ENCODE results near the gene TOMT. TPM values are rescaled to one million over a fixed set of nuclear protein-coding genes. Genes with fewer than 3 reads are reported as not detected.

The TOMT gene
- total and polyA plus RNA-seq, 9 donors, result not detected

DNA sequence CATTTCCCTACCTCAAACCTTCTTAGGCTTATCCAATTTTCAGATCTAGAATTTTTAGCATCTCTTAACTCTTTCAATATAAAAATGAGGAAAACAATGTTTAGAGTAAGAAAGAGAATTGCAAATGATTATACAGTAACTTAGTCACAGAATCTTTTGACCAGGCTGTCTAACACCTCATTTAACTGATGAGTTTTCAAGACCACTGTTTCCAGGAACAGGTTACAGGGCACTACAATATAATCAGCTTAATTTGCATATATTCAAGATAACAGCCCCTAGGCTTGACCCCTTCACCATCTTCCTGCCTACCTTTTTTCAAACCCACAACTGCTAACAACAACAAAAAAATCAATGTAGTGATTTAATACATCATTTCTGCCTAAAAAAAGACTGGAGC is 38.0 kb upstream of the TOMT start:
- TF ChIP-seq EP300 (IDR thresholded peaks at IDR 0.05) (no peak), POLR2A (IDR thresholded peaks at IDR 0.05) (no peak)
- TF ChIP-seq, protein P1, sequence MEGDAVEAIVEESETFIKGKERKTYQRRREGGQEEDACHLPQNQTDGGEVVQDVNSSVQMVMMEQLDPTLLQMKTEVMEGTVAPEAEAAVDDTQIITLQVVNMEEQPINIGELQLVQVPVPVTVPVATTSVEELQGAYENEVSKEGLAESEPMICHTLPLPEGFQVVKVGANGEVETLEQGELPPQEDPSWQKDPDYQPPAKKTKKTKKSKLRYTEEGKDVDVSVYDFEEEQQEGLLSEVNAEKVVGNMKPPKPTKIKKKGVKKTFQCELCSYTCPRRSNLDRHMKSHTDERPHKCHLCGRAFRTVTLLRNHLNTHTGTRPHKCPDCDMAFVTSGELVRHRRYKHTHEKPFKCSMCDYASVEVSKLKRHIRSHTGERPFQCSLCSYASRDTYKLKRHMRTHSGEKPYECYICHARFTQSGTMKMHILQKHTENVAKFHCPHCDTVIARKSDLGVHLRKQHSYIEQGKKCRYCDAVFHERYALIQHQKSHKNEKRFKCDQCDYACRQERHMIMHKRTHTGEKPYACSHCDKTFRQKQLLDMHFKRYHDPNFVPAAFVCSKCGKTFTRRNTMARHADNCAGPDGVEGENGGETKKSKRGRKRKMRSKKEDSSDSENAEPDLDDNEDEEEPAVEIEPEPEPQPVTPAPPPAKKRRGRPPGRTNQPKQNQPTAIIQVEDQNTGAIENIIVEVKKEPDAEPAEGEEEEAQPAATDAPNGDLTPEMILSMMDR (IDR thresholded peaks at IDR 0.05), result no peak
- Histone ChIP-seq H3K4me3 (no peak overlapping the region), H3K27ac (no peak overlapping the region), H3K27me3 (no peaks in the 10 kb centered on the region), H3K9me3 (no peaks in the 10 kb centered on the region), H3K4me1 (ENCODE audit: insufficient read depth) (peaks cover 8% of the 10 kb centered on the region), H3K36me3 (no peaks in the 10 kb centered on the region)
- intact Hi-C loops (cut with DNase I), result no loop called here
- no peak for DNase-seq

DNA sequence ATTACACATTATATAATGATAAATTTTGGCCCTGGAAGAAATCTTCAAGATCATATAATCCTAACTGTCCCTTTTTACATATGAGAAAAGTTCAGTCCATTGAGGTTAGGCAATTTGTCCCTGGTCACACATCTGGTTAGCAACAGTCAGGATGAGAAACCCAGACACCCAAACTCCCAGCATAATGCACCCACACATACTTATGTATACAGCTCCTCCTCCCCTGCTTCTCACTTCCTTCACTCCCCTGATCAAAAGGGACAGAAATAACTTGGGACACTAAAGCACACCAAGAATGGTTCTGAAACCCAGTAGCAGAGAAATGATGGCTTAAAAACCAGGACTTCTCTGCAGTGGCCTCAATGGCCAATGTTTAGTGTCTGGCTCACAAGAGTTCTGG is 36.5 kb upstream of the TOMT start:
- Histone ChIP-seq H3K4me1 (ENCODE audit: insufficient read depth) (peaks cover 8% of the 10 kb centered on the region), H3K4me3 (no peak overlapping the region)

DNA sequence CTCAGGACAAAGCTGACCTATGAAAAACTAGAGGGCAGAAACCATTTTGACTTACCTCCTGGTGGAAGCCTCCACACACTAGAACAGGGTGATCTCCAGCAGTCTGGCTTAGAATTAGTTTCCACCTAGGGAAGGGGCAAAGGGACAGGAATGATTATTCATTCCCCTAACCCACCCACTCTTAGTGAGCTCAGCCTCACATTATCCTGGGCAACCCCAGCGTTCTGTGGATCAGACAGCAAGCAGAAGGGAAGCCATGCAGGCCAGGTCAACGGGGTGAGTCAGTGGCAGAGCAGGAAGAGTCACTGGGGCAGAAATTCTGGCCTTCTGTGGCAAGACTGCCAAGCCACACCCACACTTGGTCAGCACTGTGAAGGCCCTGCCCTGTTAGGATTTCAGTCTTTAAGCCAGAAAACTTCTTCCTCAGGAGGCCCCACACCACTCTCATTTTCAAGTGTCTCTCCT is 35.9 kb upstream of the TOMT start:
- H3K27ac ChIP-seq, result peak overlapping the region in 1 of 2 donors; percentile 34
- WGBS, 3 donors, result 21 to 34% (median 22%) methylated on average over 2 of the region's 2 CpGs
- H3K4me1 ChIP-seq (ENCODE audit: insufficient read depth), result peaks cover 8% of the 10 kb centered on the region
- no peaks in the 10 kb centered on the region for H3K27me3 ChIP-seq
- H3K36me3 ChIP-seq, result no peaks in the 10 kb centered on the region
- H3K9me3 ChIP-seq, result no peaks in the 10 kb centered on the region
- peak; percentile 65 to 79 (median 71) for DNase-seq
- intact Hi-C loops (cut with DNase I), result no loop called here
- TF ChIP-seq EP300 (IDR thresholded peaks at IDR 0.05) (no peak), POLR2A (IDR thresholded peaks at IDR 0.05) (no peak)
- TF ChIP-seq, protein P1 (IDR thresholded peaks at IDR 0.05), result no peak
- H3K4me3 ChIP-seq, result no peak overlapping the region

More for the DNA sequence above, 36.5 kb upstream of the TOMT start:
- no peaks in the 10 kb centered on the region for H3K36me3 ChIP-seq
- no peaks in the 10 kb centered on the region for H3K9me3 ChIP-seq
- no peak for TF ChIP-seq POLR2A (IDR thresholded peaks at IDR 0.05)
- TF ChIP-seq, protein P1 (IDR thresholded peaks at IDR 0.05), result no peak
- TF ChIP-seq EP300 (IDR thresholded peaks at IDR 0.05), result no peak
- H3K27ac ChIP-seq, result peak overlapping the region in 1 of 2 donors; percentile 34
- no peaks in the 10 kb centered on the region for H3K27me3 ChIP-seq
- intact Hi-C loops (cut with DNase I), result no loop called here
- no peak for DNase-seq

DNA sequence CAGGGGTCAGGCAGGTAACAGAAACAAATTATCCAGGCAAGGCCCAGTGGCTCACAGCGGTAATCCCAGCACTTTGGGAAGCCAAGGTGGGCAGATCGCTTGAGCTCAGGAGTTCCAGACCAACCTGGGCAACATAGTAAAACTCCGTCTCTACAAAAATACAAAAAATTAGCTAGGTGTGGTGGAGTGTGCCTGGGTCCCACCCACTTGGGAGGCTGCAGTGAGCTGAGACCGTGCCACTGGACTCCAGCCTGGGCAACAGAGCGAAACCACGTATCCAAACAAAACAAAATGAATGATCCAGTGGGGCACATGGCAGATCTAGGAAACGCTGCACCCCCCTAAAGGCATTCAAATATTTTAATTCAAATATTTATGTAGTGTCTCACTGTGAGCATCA is 35.2 kb upstream of the TOMT start:
- no peaks in the 10 kb centered on the region for H3K9me3 ChIP-seq
- H3K36me3 ChIP-seq, result no peaks in the 10 kb centered on the region
- 94 to 97% (median 96%) methylated on average over 7 of the region's 7 CpGs for WGBS, 3 donors
- H3K27me3 ChIP-seq, result no peaks in the 10 kb centered on the region
- TF ChIP-seq, protein P1 (IDR thresholded peaks at IDR 0.05), result no peak
- H3K4me3 ChIP-seq, result no peak overlapping the region
- peak overlapping the region in 1 of 2 donors; percentile 34 for H3K27ac ChIP-seq
- intact Hi-C loops (cut with DNase I), result no loop called here
- no peak for DNase-seq
- peaks cover 8% of the 10 kb centered on the region for H3K4me1 ChIP-seq (ENCODE audit: insufficient read depth)

DNA sequence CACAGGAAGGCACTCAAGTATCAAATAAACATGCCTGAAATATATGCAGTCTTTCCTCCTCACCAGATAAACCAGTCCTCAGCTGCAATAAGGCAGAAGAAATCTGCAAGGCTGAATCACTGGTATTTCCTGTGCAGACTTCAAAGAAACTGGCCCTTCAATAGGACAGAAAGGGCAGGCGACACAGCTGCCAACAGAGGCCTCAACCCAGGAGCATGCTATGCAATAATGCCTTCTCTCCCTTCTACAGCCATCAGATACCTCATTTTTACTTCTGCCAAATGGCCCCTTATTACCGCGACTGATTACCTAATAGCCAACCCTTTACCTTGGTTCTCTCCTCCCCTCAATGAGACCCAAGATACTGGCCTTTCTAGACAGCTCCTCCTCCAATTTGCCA is 33.4 kb upstream of the TOMT start:
- Histone ChIP-seq H3K27ac (no peak overlapping the region), H3K27me3 (no peaks in the 10 kb centered on the region), H3K4me3 (no peak overlapping the region), H3K4me1 (ENCODE audit: insufficient read depth) (peaks cover 8% of the 10 kb centered on the region), H3K9me3 (no peaks in the 10 kb centered on the region), H3K36me3 (no peaks in the 10 kb centered on the region)
- intact Hi-C loops (cut with DNase I), result no loop called here
- DNase-seq, result no peak
- 73 to 76% (median 73%) methylated on average over 3 of the region's 3 CpGs for WGBS, 3 donors
- TF ChIP-seq, protein P1 (IDR thresholded peaks at IDR 0.05), result no peak
- TF ChIP-seq EP300 (IDR thresholded peaks at IDR 0.05), result no peak

All from ovary (tissue), 9 donors.